Right lobe of liver (tissue), 4 donors: Measurements from ENCODE around the gene ACTR1A.

Experiments used
- POLR2A ChIP-seq: fragments of 450-650 bp; IDR thresholded peaks from one replicate; pipeline ENCODE4 v1.6.1; 2017; ENCODE audit warnings: antibody characterized with exemption, mild to moderate bottlenecking
- TF ChIP-seq, protein P1 (sequence below), 4 donors: fragments of 200-600 bp in 3 of 4; fragments of 450-650 bp in 1 of 4; IDR thresholded peaks; one replicate each; pipeline versions ENCODE4 v1.5.1 to v1.8.0; 2016 to 2022; ENCODE audit warnings: antibody characterized with exemption in 4 of 4, mild to moderate bottlenecking in 2 of 4
- donor health status: DM: no; HTN: no; CAD: no.
- donor health status: DM: no; HTN: no; CAD: no.
- donor health status: DM: no; HTN: yes; CAD: no.

DNA sequence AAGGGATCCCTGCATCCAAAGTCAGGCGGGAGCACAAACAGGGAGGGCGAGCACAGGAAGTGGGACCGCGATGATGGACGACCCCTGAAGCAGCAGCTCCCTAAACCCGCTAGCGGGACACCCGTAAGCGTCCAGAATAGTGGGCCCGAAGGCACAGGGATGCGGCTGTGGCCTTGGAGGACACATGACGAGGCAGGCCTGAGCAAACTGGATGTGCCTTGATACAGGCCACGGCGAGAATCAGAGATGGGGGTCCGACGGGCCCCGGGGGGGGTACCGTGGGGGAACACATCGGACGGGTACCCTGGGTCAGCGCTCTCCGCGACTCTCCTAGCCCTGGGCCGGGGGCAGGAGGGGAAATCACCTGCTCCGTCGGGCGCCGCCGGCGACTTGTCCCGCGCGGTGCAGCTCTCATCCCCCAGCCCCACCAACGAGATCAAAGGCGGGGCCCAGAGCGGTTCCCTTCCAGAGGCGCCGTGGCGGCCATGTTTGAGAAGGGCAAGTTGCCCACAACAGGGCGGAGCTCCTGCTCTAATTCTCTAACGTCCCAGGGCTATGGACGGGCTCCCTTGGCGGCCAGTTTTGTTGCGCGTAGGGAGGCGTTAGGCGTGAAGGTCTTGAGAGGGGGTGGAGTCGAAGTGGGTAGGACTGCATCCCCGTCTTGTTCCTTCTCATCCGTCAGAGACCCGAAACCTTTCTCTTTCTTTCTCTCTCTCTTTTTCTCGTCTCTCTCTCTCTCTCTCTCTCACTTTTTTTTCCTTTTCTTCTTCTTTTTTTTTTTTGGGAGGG lies 70.2 kb downstream of the ACTR1A start, which contains the start of gene CUEDC2:
- TF ChIP-seq, protein P1, sequence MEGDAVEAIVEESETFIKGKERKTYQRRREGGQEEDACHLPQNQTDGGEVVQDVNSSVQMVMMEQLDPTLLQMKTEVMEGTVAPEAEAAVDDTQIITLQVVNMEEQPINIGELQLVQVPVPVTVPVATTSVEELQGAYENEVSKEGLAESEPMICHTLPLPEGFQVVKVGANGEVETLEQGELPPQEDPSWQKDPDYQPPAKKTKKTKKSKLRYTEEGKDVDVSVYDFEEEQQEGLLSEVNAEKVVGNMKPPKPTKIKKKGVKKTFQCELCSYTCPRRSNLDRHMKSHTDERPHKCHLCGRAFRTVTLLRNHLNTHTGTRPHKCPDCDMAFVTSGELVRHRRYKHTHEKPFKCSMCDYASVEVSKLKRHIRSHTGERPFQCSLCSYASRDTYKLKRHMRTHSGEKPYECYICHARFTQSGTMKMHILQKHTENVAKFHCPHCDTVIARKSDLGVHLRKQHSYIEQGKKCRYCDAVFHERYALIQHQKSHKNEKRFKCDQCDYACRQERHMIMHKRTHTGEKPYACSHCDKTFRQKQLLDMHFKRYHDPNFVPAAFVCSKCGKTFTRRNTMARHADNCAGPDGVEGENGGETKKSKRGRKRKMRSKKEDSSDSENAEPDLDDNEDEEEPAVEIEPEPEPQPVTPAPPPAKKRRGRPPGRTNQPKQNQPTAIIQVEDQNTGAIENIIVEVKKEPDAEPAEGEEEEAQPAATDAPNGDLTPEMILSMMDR (IDR thresholded peaks at IDR 0.05) = no peak
- TF ChIP-seq POLR2A = peak; percentile 52
